A172 (cell line): ENCODE measurements around the gene TSSK2. TPM values are rescaled to one million over a fixed set of nuclear protein-coding genes. Genes with fewer than 3 reads are reported as not detected.

Experiments
- DNase-seq: peaks from one replicate; pipeline ENCODE4 v3.0.0-alpha.2; 2015; ENCODE audit warnings: low spot score
- total RNA-seq: library from RNA; depleted of rRNA; stranded (reverse); fragments of >200 nt; shearing (Covaris generic); gene quantifications from 2 replicates; pipeline ENCODE4 v1.2.3, GENCODE V29; 2014

TSSK2 gene
- total RNA-seq, 1 experiment from 2014 or later = not detected

DNA sequence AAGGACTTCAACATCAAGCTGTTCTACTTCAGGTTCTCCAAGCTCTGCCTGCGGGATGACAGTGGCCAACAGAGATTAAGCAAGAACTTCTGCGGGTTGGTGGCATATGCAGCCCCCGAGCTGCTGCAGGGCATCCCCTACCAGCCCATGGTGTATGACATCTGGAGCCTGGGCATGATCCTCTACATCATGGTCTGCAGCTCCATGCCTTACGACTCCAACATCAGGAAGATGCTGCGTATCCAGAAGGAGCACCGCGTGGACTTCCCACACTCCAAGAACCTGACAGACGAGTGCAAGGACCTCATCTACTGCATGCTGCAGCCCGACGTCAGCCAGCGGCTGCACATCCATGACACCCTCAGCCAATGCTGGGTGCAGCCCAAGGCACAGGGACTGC lies 6.1 kb upstream of the TSSK2 start:
- DNase-seq = no peak

DNA sequence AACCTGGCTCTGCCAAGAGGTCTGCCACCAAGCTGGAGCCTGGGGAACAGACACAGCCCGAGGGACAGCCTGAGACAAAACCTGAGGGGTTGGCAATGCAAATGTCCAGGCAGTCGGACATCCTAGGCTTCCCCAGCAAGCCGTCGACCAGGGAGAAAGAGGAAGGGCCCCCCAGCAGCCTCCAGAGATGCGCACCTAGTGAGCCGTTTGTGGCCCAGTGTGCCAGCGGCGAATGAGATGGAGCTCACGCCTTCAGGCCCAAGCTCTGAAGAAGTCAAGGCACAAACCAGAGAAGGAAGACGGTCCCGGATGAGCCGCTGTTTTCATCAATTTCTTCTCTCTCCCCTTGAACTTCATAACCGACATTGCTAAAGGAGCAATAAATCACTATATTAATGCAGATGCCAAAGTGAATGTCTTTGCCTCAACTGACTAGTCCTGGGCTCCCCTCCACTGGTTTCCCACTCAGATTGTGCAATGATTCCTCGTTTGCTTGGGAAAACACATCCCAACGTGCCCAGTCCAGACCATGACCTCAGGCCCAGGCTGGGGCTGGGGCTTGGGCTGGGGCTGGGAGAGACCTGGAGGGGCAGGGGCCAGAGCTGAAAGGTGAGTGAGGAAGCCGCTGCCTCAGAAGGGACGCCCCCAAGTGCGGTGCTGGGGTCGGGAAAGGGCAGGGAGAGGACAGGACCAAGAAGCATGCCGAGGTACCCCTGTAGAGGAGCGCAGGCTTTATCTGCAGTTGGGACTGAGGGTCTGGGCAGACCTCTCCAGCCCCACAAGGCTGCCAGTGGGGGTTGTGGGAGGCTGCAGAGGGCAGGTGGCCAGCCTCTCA lies 5.4 kb upstream of the TSSK2 start:
- DNase-seq = no peak

DNA sequence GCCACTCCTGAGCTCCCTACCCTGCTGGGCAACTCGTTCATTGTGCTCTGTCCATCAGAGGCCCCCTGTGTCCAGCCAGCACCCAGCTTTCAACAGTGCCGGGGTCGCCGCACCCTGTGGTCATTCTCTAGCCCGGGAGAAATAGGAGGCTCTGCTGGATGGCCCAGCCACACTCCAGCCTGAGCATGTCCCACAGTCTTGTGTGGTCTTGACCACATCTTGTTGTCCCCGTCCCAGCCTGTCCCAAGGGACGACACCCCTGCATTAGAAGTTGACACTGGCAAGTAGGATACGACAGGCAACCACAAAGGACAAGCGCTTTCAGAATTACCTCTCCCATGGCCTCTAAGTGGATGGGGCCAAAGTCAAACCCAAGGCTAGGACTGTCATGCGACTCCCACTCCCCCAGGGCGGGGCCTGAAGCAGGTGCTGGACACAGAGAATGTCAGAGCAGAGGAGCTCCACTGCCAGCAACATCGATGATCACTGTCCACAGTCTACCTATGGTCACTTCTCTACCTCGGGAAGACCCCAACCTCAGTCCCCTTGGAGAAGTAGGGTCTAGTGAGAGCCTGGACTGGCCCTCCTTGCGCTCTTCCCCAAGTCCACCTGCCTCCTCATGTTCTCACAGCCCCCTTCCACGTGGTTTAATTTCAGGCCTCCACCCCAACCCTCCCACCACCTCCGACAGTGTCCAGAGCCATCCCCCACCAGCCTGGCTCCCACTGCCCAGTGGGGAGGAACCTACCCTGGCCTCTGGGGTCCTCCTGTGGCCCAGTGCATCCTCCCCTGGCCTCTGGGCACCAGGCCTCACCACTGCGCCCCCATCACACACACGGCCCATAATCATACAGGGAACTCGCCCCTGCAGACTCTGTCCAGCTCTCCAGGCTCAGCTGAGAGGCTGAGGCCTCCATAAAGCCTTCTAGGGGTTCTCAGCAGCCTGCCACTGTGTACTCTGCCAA lies 4.5 kb upstream of the TSSK2 start:
- no peak for DNase-seq

DNA sequence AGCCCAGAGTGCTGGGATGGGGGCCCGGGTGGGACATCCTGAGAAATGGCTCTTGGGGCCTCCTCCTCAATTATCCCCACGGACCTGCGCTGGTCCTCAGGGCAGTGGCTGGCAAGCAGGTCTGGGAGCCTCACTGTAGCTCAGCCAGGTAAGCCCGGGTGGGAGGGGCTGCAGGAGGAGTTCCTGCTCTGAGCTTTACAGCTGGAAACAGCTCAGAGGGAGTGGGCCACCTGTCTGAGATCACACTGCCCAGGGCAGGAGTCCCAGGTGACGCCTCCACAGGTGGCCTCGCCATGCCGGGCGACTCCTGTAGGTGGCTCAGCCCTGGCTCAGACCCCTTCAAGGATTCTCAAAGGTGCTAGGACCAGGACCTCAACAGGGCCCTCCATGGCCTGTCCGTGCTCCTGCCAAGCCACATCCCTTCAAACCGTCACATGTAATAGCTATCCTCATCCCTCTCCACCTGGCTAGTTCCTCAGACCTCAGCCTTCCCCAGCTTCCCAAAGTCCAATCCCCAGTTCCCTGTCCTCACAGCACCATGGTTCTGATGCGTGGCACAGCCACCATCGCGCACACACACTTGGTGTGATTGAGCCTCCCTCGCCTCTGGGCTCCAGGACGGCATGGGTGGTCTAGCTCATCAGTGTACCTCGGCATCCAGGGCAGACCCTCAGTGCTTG lies 3.6 kb upstream of the TSSK2 start:
- no peak for DNase-seq

DNA sequence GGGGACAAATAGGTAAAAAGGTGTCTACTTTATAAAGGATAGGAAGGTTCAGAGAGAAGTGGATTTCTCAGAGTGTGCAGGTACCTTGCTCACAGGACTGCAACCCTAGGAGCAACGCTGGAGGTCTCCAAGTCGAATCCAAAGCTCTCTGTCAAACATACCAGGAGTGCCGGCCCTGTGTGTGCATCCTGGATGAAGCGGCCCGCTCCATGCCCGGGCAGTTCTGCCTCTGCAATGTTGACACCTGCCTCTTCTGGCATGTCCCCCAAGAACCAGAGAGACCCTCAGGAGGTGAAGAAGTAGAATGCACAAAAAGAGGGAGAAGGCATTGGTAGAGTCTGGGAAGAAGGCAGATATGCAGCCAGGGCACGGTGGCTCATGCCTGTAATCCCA lies 3.1 kb upstream of the TSSK2 start:
- DNase-seq = no peak

DNA sequence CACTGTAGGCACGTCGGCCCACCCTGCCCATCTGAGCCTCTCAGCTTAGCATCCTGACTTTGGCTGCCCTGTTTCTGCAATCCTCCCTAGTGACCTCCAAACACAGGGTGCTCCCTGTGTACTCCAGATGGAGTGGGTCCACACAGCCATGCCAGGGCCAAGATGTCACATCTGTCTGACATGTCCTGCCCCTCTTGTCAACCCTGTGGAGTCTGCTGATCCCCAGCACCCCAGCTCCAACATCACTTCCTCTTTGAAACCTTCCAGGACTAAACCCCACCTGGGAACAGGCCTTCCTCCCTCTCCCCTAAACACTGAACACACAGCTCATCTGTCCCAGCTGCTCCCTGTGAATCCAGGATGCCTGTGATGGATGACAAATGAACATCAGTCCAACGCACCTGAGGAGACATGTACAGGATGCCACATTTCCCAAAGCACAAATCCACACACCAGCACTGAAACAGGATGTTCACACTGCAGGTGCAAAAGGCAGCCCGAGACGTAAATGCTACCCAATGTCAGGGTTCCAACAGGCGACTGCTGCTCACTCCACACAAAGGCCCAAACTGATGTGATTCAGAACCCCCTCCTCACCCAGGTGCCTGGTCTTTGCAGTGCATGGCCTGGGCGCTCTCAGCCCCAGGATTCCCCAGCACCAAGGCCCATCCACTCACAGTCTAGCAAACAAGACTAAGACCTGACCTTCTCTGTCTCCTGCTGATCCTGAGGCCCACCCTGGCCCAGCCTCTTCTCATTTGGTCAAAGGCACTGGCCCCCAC lies 2.0 kb upstream of the TSSK2 start:
- no peak for DNase-seq

DNA sequence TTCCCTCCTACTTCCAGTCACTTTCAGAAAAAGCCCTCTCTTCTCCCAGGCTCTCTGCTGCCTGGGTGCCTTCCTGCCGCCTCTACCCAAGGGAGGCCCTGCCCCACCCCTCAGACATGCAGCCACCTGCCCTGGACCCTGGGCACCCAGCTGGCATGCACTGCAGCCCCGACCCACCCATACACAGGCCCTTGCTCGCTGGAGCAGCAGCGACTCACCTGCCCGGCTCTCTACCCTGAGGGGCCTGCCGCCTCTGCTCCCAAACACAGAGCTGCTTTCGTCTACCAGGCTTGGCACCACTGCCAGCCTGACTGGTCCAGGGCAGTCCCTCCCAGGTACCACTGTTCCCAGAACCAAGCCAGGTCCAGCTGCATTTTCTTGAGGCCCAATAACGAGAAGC lies 1.2 kb upstream of the TSSK2 start:
- DNase-seq = no peak

DNA sequence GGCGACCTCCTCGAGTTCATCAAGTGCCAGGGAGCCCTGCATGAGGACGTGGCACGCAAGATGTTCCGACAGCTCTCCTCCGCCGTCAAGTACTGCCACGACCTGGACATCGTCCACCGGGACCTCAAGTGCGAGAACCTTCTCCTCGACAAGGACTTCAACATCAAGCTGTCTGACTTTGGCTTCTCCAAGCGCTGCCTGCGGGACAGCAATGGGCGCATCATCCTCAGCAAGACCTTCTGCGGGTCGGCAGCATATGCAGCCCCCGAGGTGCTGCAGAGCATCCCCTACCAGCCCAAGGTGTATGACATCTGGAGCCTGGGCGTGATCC lies 542 bp downstream of the TSSK2 start:
- no peak for DNase-seq

DNA sequence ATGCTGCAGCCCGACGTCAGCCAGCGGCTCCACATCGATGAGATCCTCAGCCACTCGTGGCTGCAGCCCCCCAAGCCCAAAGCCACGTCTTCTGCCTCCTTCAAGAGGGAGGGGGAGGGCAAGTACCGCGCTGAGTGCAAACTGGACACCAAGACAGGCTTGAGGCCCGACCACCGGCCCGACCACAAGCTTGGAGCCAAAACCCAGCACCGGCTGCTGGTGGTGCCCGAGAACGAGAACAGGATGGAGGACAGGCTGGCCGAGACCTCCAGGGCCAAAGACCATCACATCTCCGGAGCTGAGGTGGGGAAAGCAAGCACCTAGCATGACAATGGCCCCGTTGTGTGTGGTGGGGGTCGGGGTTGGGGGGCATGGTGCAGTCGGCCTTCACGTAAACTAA lies 1.0 kb downstream of the TSSK2 start:
- no peak for DNase-seq

DNA sequence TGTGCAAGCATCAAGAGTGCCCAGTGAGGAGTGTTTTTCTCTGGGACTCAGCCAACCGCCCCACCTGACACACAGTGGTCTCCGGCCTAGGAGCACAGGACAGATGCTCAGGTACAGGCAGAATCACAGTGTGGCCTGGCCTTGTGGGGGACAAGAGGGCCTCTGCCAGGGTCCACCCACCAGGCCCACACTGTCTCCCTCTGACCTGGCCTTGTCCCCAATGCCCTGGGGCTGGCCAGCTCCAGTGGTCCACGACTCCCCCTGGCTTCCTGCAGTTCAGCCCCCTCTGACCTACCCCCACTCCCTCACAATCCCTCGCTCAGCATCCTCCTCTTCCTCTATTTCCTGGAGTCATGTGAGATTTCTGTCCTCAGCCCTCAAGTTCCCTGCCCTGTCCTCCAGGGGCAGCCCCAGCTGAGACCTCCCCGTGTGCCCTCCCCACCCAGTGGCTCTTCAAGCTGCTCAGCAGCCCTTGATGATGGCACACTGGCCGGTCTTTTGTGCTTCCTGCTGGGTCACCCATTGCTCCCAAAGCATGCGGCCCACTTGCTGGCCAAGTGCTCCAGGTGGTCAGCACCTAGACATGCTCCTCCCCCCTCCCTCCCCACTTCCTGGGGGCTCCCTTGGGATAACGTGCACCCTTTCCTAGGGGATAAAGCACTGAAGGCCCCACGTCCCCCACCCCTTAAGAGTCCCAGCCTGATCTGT lies 1.7 kb downstream of the TSSK2 start:
- no peak for DNase-seq

DNA sequence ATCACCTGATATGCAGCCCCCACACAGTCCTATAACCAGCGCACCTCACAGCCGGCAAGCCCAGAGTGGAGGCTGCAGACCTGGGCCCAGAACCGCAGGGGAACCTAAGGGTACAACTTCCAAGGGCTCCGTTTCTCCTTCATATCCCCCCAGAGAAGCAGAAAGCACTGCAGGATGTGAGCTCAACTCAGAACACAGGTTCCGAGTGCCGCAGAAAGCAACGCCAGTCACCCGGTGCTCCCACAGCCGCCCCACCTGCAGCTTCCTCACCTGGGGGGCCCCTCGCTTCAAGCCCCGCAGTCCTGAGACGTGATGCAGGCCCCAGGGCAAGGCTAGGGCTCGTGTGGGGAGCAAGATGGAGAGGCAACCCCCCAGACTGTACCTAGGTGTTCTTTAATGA lies 2.5 kb downstream of the TSSK2 start:
- no peak for DNase-seq

DNA sequence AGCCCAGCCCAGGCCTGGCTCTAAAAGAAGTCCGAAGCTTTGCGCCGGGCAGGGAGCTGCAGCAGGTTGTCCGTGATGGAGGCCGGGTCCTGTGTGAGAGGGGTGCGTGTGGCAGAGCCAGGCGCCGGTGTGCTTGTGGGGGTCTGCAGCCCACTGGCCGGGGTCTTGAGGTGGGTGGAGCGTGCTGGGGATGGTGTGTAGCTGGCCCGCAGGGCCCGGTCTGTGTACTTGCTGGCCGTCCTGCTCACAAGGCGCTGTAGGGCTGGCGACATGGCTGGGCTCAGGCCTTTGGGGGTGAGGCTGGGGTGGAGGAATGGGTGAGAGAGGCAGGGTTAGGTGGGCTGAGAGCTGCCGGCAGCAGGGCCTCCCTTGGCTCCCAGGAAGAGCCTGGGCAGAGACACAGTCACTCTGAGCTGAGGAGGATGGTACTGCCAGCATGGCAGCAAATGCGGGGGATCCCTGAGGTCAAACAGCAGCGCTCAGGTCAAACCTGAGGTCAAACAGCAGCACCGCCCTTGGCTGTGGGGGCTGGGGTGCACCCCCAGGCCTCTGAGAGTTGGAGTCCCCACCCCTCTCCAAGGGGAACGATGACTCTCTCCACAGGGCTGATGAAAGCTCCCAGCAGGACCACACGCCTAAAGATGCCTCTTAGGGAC lies 3.2 kb downstream of the TSSK2 start:
- DNase-seq = no peak

DNA sequence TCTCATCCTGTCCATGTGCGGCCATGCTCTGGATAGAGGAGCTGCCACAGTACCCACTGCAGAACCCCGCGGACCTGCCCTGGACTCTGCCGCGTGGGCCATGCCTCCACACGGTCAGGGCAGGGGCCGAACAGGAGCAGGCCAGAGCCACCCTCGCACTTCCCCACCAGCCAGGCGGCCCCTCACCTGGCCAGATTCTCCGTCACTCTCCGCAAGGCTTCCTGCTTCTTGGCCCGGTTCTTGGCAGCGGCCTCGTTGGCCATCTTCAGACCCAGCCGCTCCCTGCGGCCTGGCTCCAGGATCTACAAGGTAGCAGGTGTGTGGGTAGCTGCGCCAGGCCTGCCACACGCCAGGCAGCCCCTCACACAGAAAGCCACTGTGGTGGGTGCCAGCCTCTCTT lies 3.8 kb downstream of the TSSK2 start:
- no peak for DNase-seq

DNA sequence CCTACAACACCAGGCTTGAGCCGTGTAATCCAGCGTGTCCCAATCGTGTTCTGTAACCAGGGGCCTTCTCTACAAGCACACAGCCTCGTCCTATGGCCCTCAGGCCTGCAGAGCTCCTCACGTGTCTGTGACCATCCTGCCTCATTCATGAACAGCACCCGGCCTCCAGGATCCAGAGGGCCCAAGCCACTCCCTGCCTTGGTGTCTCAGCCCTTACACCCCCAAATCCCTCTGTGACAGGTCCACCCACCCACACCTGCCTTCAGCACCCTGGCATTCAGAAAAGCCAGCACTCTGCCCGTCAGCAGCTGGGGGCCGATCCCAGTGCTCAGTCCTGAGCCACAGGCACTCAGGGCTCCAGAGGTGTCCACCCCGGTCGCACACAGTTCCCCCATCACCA lies 5.8 kb downstream of the TSSK2 start:
- DNase-seq = no peak

DNA sequence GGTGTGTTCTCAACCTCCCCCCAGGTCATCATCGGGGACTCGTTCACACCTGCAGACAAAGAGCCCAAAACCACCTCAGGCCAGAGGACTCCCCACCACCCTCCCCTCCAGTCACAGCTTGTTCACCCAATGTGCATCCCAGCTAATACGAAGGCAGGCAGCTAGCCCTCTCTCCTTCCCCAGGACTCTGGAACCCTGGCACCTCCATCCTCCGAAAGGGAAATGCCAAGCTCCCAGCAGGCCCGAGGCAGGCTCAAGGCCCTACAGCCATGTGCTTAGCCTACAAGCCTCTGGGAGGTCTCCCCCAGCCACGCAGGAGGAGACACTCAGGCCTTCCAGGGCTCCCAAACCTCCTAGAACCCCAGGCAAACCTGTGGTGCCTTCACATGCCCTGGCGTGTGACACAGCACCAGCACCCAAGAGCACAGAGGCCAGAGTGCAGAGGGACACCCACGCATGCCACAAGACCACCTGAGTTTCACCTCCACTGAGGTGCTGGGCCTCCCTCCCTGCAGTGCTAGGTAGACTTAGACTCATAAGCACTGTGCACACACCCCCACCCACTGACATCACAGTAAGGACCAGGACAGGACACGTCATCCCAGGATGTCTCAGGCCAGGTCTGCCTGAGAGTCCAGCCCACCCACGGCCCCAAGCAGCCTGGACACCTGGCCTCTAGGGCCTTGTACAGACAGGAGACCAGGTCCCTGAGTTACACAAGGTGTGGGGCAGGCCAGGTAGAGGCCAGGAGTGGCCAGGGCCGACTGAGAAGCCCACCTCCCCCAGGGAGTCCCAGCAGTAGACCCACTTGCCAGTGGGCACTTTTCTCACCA lies 6.5 kb downstream of the TSSK2 start:
- no peak for DNase-seq

DNA sequence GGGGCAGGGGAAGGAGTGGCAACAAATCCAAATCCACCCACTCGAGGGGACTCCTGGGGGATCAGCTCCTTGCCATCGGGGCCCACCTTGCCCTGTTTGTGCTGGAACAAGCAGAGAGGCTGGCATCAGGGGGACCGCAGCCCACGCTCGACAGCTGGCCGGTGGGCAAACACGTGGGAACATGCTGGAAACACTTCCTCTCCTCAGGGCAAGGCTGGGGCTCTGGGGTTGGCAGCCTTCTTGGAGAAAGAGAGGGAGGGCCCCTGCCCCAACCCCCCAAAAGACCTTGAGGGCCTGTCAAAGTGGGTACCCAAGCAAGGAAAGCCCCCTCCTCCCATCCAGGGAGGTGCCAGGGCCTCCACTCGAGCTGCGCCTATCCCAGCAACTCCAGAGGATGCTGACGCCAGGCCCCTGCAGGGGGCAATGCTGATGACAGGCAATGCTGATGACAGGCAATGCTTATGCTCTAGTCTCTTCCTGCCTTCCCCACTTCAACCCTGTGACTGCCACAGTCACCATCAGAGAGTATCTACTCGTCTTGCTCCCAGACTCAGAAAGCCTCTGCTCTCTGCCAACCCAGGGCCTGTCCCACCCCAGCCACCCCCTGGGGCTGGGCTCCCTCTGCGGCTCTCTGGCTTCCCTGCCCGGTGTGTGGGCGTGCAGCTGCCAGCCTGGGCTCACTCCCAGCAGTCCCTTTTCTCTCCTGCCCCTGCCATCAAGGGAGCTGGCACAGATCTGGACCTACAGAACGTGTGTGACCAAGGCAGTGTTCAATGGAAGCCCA lies 7.3 kb downstream of the TSSK2 start:
- DNase-seq = no peak

DNA sequence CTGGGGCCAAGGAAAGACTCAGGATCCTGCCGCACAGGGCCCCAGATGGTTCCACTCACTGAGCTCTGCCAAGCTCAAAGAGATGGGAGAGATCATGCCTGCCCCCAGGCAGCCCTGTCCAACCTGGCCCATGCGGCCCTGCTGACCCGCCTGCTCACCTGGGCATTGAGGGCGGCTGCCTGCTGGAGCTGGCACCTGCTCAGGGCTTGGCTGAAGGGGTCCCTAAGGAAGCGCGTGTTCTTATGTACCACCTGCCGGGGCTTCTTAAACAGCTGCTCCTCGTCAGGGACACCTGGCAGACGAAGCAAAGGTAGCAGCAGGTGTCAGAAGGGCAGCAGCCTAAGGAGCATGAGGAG lies 7.9 kb downstream of the TSSK2 start:
- no peak for DNase-seq

DNA sequence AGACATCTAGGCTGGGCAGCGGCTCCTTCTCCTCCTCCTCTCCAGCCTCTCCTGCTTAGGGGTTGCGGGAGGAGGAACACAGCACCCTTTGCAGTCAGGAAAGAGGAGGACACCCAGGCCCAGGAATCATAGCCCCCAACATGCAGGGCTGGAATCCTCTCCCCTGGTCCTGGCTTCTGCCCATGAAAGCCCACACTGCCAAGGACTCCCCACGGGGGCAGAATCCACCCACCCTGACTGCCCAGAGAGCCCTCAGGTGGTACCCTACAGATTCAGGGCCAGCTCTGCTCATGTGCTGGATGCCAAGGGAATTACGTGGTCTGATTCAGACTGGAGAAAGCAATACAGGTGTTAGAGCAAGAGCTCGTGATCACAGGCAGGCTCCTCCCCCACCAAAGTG lies 8.9 kb downstream of the TSSK2 start:
- DNase-seq = no peak

DNA sequence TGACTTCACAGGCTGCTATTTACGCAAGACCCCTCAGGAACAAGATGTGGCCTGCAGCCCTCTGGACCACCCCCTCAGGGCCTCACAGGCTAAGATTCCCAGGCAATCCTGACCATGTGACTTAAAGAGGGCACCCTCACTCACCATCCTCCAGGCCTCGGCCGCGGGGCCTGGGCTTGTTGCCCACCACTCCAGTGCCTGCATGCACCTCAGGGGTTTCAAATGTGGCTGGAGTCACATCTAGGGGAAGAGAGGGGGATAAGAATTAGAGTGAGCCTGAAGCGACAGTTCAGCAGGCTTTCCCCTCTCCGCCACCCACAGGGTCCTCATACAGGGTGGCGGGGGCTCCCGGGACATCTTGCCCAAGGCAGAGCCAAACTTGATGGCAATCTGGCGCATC lies 11.3 kb downstream of the TSSK2 start:
- no peak for DNase-seq
